Sigmoid colon (tissue), 4 donors: Measurements from ENCODE around the gene CCDC120.

ENCODE experiments used
- CTCF ChIP-seq, 4 experiments: fragments of 450-650 bp in 3 of 4; fragments of 200-600 bp in 1 of 4; IDR thresholded peaks; one replicate each; pipeline ENCODE4 v1.5.1; 2016 to 2019; ENCODE audit warnings: antibody characterized with exemption in 4 of 4, mild to moderate bottlenecking in 3 of 4, moderate library complexity in 2 of 4
- EP300 ChIP-seq, 4 donors: sonication (generic); formaldehyde crosslinking; IDR thresholded peaks; one replicate each; pipeline ENCODE4 v1.6.1; 2017; ENCODE audit warnings: antibody characterized with exemption in 4 of 4
- POLR2A ChIP-seq, 2 donors: fragments of 450-650 bp; IDR thresholded peaks; one replicate each; pipeline ENCODE4 v1.6.1; 2016; ENCODE audit warnings: antibody characterized with exemption in 2 of 2, mild to moderate bottlenecking in 2 of 2, moderate library complexity in 2 of 2
- POLR2AphosphoS5 ChIP-seq, 4 donors: sonication (generic); formaldehyde crosslinking; IDR thresholded peaks; one replicate each; pipeline ENCODE4 v1.6.1; 2017; ENCODE audit warnings: antibody characterized with exemption in 4 of 4

- TF ChIP-seq CTCF (IDR thresholded peaks at IDR 0.05) (no peak), POLR2AphosphoS5 (IDR thresholded peaks at IDR 0.05) (no peak), EP300 (IDR thresholded peaks at IDR 0.05) (no peak), POLR2A (IDR thresholded peaks at IDR 0.05) (no peak)
Measured at GRCh38 chrX:49019599-49020249, 39.1 kb upstream of the CCDC120 start.
